ENCODE data around the gene CYP27B1.

Gene CYP27B1, protein sequence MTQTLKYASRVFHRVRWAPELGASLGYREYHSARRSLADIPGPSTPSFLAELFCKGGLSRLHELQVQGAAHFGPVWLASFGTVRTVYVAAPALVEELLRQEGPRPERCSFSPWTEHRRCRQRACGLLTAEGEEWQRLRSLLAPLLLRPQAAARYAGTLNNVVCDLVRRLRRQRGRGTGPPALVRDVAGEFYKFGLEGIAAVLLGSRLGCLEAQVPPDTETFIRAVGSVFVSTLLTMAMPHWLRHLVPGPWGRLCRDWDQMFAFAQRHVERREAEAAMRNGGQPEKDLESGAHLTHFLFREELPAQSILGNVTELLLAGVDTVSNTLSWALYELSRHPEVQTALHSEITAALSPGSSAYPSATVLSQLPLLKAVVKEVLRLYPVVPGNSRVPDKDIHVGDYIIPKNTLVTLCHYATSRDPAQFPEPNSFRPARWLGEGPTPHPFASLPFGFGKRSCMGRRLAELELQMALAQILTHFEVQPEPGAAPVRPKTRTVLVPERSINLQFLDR

DNA sequence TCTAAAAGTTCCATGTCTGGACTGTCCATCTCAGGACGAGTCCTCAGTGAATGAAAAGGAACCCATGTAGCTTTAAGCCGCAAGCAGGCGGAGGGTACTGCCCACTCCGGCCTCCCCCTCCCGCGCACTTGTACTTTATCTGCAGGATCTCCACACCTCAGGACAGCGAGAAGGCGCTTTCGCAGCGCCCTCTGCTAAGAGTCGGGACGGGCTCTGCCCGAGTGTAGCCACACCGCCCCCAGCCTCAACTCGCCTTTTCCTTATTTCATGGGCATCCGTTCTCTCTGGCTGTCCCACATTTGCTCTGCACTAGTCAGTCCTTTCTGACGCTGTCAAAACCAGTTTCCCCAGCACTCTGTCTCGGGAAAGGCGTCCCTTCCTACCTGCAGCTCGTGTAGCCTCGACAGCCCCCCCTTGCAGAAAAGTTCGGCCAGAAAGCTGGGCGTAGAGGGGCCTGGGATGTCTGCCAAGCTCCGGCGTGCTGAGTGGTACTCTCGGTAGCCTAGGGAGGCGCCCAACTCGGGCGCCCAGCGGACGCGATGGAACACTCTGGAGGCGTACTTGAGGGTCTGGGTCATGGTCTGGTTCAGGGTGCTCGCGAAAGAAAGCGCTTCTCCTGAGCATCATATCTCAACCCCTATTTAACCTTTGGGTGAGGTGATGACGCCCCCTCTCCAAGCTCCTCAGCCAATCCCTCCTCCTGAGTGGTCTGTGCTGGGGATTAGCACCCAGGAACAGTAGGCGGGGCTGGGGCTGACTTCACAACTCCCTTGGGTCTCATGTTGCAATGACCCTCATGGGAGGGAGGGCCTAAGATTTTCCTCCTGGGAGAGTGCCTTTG, at the start of gene CYP27B1:
Gene CYP27B1 (minus strand): TSS at position 615 of the 841 bp plus-strand sequence. CDS start 37 bp downstream, at position 578.
- no peak for DNase-seq

DNA sequence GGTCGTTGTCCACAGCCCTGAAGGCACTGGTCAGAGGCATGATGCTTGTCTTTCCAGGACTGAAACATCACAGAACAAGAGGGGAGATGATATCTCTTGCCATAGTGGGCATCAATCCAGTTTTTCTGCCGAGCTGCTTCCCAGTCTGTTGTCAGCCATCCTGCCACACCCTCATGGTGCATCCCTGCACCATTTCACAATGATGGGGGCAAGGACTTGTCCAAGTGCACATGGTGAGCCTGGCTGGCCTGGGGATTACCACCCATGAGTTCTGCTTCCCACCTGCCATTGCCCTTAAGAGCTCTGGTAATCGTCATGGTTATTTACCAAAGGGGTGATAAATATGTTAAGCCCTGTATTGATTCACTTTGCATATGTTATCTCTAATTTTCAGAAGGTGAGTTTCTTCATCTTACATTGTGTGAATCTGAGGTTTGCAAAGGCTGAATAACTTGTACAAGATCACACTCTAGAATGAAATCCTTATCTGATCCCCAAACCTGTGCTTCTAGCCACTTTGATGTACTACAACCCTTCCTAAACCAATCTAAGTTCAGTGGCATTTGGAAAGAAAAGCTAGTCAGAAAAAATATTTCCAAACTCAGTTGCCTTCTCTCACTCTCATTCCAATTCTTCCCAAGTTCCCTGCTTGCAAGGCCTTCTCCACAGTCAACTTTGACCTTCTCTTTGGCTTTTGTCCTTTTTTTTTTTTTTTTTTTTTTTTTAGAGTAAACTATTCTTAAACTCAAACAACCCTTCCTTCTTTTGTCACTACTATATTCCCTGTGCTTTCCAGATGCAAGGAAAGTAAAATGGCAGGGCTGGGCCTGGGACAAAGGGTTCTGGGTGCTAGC, 49.4 kb upstream of the CYP27B1 start:
- DNase-seq = no peak

GRCh38 chr12:57815177-57816000, 48.5 kb upstream of the CYP27B1 start:
- DNase-seq = no peak

DNA sequence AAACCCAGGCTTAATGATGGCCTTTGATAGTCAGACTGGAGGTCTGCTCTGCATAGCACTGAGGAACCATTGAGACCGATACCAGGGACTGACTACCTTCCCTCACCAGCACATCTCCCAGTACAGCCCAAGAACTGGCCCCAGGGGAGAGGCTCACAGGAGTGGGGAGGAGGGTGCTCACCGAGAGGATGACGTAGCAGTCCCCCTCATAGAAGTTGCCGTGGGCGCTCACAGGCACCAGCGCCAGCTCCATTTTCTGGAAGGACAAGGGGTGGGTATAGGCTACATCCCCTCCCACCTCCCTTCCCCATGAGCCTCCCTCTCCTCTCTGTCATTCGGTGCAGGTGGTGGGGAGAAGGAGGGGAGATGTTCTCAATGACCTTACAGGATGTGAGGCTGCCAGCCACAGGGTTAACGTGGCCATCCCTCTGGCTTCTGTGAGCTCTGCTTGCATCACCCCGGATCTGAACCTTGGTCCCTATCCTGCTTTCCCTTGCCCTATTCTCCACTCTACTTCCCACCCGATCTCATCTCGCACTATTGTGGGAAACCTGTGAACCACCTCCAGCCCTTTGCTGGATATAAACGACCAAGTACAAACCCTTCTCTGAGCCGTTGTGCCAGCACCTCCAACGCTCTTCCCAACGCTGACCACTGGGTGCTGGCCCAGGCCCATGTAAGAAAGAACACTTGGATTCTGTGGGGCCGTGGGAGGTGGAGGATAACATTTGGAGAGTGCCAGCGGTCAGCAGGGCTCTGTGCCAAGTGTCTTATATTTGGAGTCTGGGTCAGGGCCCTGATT, 47.3 kb upstream of the CYP27B1 start:
- no peak for DNase-seq

- DNase-seq = no peak
Observed at GRCh38 chr12:57813111-57813970, 46.5 kb upstream of the CYP27B1 start.

DNA sequence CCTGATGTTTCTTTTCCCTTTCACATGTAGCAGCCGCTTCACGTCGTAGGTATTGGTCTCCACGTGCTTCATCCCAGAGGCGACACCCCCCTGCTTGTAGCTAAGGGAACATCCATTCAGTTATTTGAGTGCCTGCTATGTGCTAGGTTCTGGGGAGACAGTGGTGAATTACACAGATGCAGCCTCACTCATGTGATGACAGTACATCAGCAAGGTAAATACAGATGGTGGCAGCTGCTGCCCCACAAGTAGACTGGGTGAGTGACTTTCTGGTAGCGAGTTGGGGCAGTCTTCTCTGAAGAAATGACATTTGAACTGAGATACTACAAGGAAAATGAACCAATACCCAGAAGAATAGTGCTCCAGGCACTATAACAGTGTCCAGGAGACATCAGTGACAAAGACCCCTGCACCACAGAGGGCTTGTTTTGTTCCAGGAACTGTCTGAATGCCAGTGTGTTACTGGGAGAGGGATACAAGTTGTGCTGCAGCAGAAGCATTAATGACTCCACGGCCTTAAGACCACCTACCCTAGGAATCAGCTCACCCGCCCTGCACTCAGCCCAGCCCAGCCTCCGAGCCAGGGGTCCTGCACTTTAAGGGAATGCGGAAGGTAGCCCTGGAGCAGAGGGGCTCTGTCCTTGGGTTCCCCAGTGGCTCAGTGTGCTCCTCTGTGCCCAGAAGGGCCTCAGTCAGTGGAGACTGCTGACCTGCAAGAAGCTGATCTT, 44.3 kb upstream of the CYP27B1 start:
- no peak for DNase-seq

- DNase-seq = no peak
Observed at GRCh38 chr12:57810450-57810849, 43.6 kb upstream of the CYP27B1 start.

- DNase-seq = no peak
Observed at GRCh38 chr12:57809425-57809824, 42.5 kb upstream of the CYP27B1 start.

GRCh38 chr12:57808351-57808750, 41.5 kb upstream of the CYP27B1 start:
- no peak for DNase-seq

DNA sequence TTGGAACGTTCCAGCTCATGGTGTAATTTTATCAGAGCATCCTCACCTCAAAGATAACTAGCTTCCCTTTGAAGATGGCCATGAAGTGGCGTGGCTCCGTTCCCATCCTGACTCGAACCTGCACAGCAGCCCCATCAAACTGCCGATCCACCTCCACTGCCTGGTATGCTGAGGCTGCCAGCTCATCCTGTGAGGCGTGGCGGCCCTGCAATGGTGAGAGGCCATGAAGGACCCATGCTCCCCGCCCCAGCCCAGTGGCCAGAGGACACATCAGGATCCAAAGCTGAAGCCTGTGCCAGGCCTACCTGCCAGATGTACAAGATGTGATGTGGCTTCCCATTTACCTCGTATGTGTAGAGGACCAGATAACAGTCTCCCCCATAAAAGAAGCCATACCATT, 40.4 kb upstream of the CYP27B1 start:
- no peak for DNase-seq

DNA sequence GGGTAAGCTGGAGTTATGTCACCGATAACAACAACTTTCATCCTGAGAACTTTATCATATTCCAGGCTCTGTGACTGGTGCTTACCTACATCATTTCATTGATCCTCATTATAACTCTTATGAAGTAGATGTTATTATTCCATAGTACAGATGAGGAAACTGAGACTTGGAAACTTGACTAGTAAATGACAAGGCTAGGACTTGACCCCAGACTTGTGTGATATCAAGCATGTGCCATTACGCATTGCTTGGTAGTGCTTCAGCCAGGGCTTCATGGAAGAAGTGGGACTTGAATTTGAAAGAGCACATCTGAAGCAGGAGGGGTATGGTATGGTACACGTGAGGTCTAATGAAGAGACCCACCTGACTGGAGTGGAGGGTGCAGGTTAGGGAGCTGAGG, 39.8 kb upstream of the CYP27B1 start:
- no peak for DNase-seq

GRCh38 chr12:57803319-57803893, 36.5 kb upstream of the CYP27B1 start:
- DNase-seq = no peak

- DNase-seq = no peak
Observed at GRCh38 chr12:57802607-57803006, 35.7 kb upstream of the CYP27B1 start.

- DNase-seq = no peak
Observed at GRCh38 chr12:57800965-57801364, 34.1 kb upstream of the CYP27B1 start.

GRCh38 chr12:57797933-57798332, 31.1 kb upstream of the CYP27B1 start:
- no peak for DNase-seq

GRCh38 chr12:57796996-57797395, 30.1 kb upstream of the CYP27B1 start:
- DNase-seq = no peak

GRCh38 chr12:57795354-57795753, 28.5 kb upstream of the CYP27B1 start:
- no peak for DNase-seq

GRCh38 chr12:57793920-57794319, 27.0 kb upstream of the CYP27B1 start:
- no peak for DNase-seq

- no peak for DNase-seq
Observed at GRCh38 chr12:57783861-57784260, 17.0 kb upstream of the CYP27B1 start.
